Measurements from ENCODE around the gene MEF2C. TPM values are rescaled to one million over a fixed set of nuclear protein-coding genes. Genes with fewer than 3 reads are reported as not detected.

The MEF2C gene
- polyA plus RNA-seq, 1 donor from 2014 or later = 30.2 TPM

- H3F3A ChIP-seq (ENCODE audit: insufficient read depth, low read length, poor library complexity, severe bottlenecking) = no peaks in the 10 kb centered on the region
- H3K9ac ChIP-seq (ENCODE audit: low read length) = no peak overlapping the region
- H3K4me2 ChIP-seq (ENCODE audit: low read length) = no peak overlapping the region
- no peaks in the 10 kb centered on the region for H3K36me3 ChIP-seq (ENCODE audit: insufficient read depth, low read length)
- H3K4me3 ChIP-seq (ENCODE audit: low read length) = peak overlapping the region; percentile 79
- peaks cover 12% of the 10 kb centered on the region for H3K27me3 ChIP-seq (ENCODE audit: insufficient read depth, low read depth, low read length)
- no peak overlapping the region for H3K27ac ChIP-seq (ENCODE audit: low read length)
- H3K9me3 ChIP-seq (ENCODE audit: low read length) = no peaks in the 10 kb centered on the region
- H2AFZ ChIP-seq (ENCODE audit: low read depth, low read length) = no peak overlapping the region
- H4K20me1 ChIP-seq (ENCODE audit: insufficient read depth) = no peaks in the 10 kb centered on the region
- H3K9me2 ChIP-seq (ENCODE audit: insufficient read depth, low read length) = no peaks in the 10 kb centered on the region
- no peaks in the 10 kb centered on the region for H3K79me2 ChIP-seq (replicated peaks; ENCODE audit: insufficient read depth, low read length)
- TF ChIP-seq EZH2 (IDR thresholded peaks at IDR 0.05; ENCODE audit: borderline replicate concordance, insufficient read depth, low read length, poor library complexity, severe bottlenecking) (no peak), MXI1 (conservative IDR thresholded peaks at IDR 0.05; ENCODE audit: poor library complexity, severe bottlenecking) (no peak), POLR2AphosphoS5 (IDR thresholded peaks at IDR 0.05) (no peak), TAF1 (IDR thresholded peaks at IDR 0.05; ENCODE audit: low read depth) (no peak), SMC3 (conservative IDR thresholded peaks at IDR 0.05; ENCODE audit: poor library complexity) (no peak), RAD21 (conservative IDR thresholded peaks at IDR 0.05) (no peak), CTCF (IDR thresholded peaks at IDR 0.05; ENCODE audit: poor library complexity, severe bottlenecking) (no peak), REST (IDR thresholded peaks at IDR 0.05; ENCODE audit: borderline replicate concordance) (no peak), EP300 (conservative IDR thresholded peaks at IDR 0.05; ENCODE audit: poor library complexity, severe bottlenecking) (no peak)
Measured at GRCh38 chr5:88880201-88880600, 2.8 kb downstream of the MEF2C start.

DNA sequence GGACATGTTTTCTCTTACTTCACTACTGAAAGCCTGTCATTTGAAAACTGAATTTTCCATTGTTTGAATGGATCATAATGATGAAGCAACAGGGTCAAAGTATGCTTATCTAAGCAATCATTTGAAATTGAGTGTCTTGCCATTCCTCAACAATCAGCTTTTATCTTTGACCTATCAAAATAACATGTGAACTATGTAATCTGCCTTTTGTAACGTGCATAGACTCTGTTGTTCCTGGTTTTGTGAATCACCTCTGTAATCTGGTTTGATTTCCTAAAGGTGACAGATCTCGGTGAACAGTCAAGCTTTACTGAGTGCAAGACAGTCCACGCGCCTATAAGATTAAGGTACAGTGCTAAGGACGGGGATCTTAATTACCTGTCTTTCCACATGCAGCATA is 3.3 kb downstream of the MEF2C start:
- no peaks in the 10 kb centered on the region for H3K9me2 ChIP-seq (ENCODE audit: insufficient read depth, low read length)
- no peak overlapping the region for H3K4me2 ChIP-seq (ENCODE audit: low read length)
- H3K9me3 ChIP-seq (ENCODE audit: low read length) = no peaks in the 10 kb centered on the region
- no peak overlapping the region for H3K27ac ChIP-seq (ENCODE audit: low read length)
- no peak for TF ChIP-seq REST (IDR thresholded peaks at IDR 0.05; ENCODE audit: borderline replicate concordance)
- TF ChIP-seq RAD21 (conservative IDR thresholded peaks at IDR 0.05) = no peak
- TF ChIP-seq CTCF (IDR thresholded peaks at IDR 0.05; ENCODE audit: poor library complexity, severe bottlenecking) = no peak
- no peak for TF ChIP-seq MXI1 (conservative IDR thresholded peaks at IDR 0.05; ENCODE audit: poor library complexity, severe bottlenecking)
- no peak for TF ChIP-seq EZH2 (IDR thresholded peaks at IDR 0.05; ENCODE audit: borderline replicate concordance, insufficient read depth, low read length, poor library complexity, severe bottlenecking)
- no peak for TF ChIP-seq SMC3 (conservative IDR thresholded peaks at IDR 0.05; ENCODE audit: poor library complexity)
- no peak for TF ChIP-seq EP300 (conservative IDR thresholded peaks at IDR 0.05; ENCODE audit: poor library complexity, severe bottlenecking)
- TF ChIP-seq POLR2AphosphoS5 (IDR thresholded peaks at IDR 0.05) = no peak
- no peak for TF ChIP-seq TAF1 (IDR thresholded peaks at IDR 0.05; ENCODE audit: low read depth)
- no peaks in the 10 kb centered on the region for H4K20me1 ChIP-seq (ENCODE audit: insufficient read depth)
- no peaks in the 10 kb centered on the region for H3K79me2 ChIP-seq (replicated peaks; ENCODE audit: insufficient read depth, low read length)
- H3K36me3 ChIP-seq (ENCODE audit: insufficient read depth, low read length) = no peaks in the 10 kb centered on the region
- peak overlapping the region; percentile 79 for H3K4me3 ChIP-seq (ENCODE audit: low read length)
- no peak overlapping the region for H2AFZ ChIP-seq (ENCODE audit: low read depth, low read length)
- no peak overlapping the region for H3K9ac ChIP-seq (ENCODE audit: low read length)
- H3F3A ChIP-seq (ENCODE audit: insufficient read depth, low read length, poor library complexity, severe bottlenecking) = no peaks in the 10 kb centered on the region
- peaks cover 7% of the 10 kb centered on the region for H3K27me3 ChIP-seq (ENCODE audit: insufficient read depth, low read depth, low read length)
